ENCODE results near the gene TDRKH. TPM values are rescaled to one million over a fixed set of nuclear protein-coding genes. Genes with fewer than 3 reads are reported as not detected.
A peak's percentile ranks its signal among the peaks of the same experiment; 100 is the strongest.
"Not testable (repeated sequence)": the region's sequence is repeated elsewhere in the genome, so short reads cannot be mapped to it uniquely, and the experiment has no call there.

TDRKH gene
- total RNA-seq, 1 donor from 2014 or later: 4.5 TPM

- no peak for ATAC-seq
- no peak for DNase-seq (ENCODE audit: missing footprints)
- intact Hi-C loops (cut with DNase I): no loop called here
Observed at GRCh38 chr1:151777317-151777716, 13.0 kb downstream of the TDRKH start.

GRCh38 chr1:151776665-151777062 is 13.6 kb downstream of the TDRKH start:
- ATAC-seq (no peak), DNase-seq (ENCODE audit: missing footprints) (no peak)
- intact Hi-C loops (cut with DNase I): no loop called here

- intact Hi-C loops (cut with DNase I): no loop called here
Observed at GRCh38 chr1:151775894-151776664, 14.2 kb downstream of the TDRKH start.

GRCh38 chr1:151774256-151774922 is 15.9 kb downstream of the TDRKH start:
- DNase-seq (ENCODE audit: missing footprints) (no peak), ATAC-seq (no peak)
- intact Hi-C loops (cut with DNase I): no loop called here

More at GRCh38 chr1:151775894-151776664, 14.2 kb downstream of the TDRKH start:
- DNase-seq (ENCODE audit: missing footprints) (no peak), ATAC-seq (no peak)

- ATAC-seq: no peak
- intact Hi-C loops (cut with DNase I): no loop called here
- DNase-seq (ENCODE audit: missing footprints): no peak
Observed at GRCh38 chr1:151773702-151774101, 16.6 kb downstream of the TDRKH start.

GRCh38 chr1:151769270-151769669 is 21.0 kb downstream of the TDRKH start:
- ATAC-seq; DNase-seq (ENCODE audit: missing footprints); intact Hi-C loops (cut with DNase I): not testable (repeated sequence)

- DNase-seq (ENCODE audit: missing footprints); ATAC-seq; intact Hi-C loops (cut with DNase I): not testable (repeated sequence)
Observed at GRCh38 chr1:151768351-151769066, 21.8 kb downstream of the TDRKH start.

- ATAC-seq (no peak), DNase-seq (ENCODE audit: missing footprints) (no peak)
- intact Hi-C loops (cut with DNase I): no loop called here
Observed at GRCh38 chr1:151763990-151764389, 26.3 kb downstream of the TDRKH start.

- peak; percentile 98 for ATAC-seq
- intact Hi-C loops (cut with DNase I): no loop called here
Observed at GRCh38 chr1:151762941-151763921, 27.1 kb downstream of the TDRKH start, which contains the start of gene MRPL9. Gene MRPL9 (minus strand): TSS chr1:151763496. CDS start chr1:151763479, 17 bp downstream.

GRCh38 chr1:151760597-151761385 is 29.5 kb downstream of the TDRKH start:
- intact Hi-C loops (cut with DNase I): no loop called here

More at GRCh38 chr1:151762941-151763921, 27.1 kb downstream of the TDRKH start, which contains the start of gene MRPL9:
- peak; percentile 90 for DNase-seq (ENCODE audit: missing footprints)

GRCh38 chr1:151759241-151759640 is 31.1 kb downstream of the TDRKH start:
- DNase-seq (ENCODE audit: missing footprints) (no peak), ATAC-seq (no peak)
- intact Hi-C loops (cut with DNase I): no loop called here

More at GRCh38 chr1:151760597-151761385, 29.5 kb downstream of the TDRKH start:
- no peak for DNase-seq (ENCODE audit: missing footprints)
- no peak for ATAC-seq

GRCh38 chr1:151756291-151756690 is 34.0 kb downstream of the TDRKH start:
- DNase-seq (ENCODE audit: missing footprints) (no peak), ATAC-seq (no peak)
- intact Hi-C loops (cut with DNase I): no loop called here

GRCh38 chr1:151741516-151741915 is 48.8 kb downstream of the TDRKH start:
- DNase-seq (ENCODE audit: missing footprints) (no peak), ATAC-seq (no peak)
- intact Hi-C loops (cut with DNase I): no loop called here

GRCh38 chr1:151739590-151740355 is 50.5 kb downstream of the TDRKH start:
- intact Hi-C loops (cut with DNase I): loop anchor here (10.0 kb wide), 1 partner anchor 295 kb away; no protein-coding TSS in a partner anchor
- no peak for ATAC-seq
- no peak for DNase-seq (ENCODE audit: missing footprints)

- ATAC-seq (no peak), DNase-seq (ENCODE audit: missing footprints) (no peak)
- intact Hi-C loops (cut with DNase I): loop anchor here (10.0 kb wide), 1 partner anchor 293 kb away; no protein-coding TSS in a partner anchor
Observed at GRCh38 chr1:151737479-151737878, 52.8 kb downstream of the TDRKH start.

- intact Hi-C loops (cut with DNase I): loop anchor here (10.0 kb wide), 1 partner anchor 292 kb away; no protein-coding TSS in a partner anchor
- no peak for ATAC-seq
- no peak for DNase-seq (ENCODE audit: missing footprints)
Observed at GRCh38 chr1:151737026-151737425, 53.3 kb downstream of the TDRKH start.
